ENCODE data around the gene ABLIM1. TPM values are rescaled to one million over a fixed set of nuclear protein-coding genes. Genes with fewer than 3 reads are reported as not detected.
A peak's percentile ranks its signal among the peaks of the same experiment; 100 is the strongest.

ABLIM1 gene
- total RNA-seq, 6 experiments from 2014 or later: 38.8 to 76.5 (median 50.6) TPM

- peak overlapping the region; percentile 68 to 96 (median 96) for H3K27ac ChIP-seq
- TF ChIP-seq CTCF (IDR thresholded peaks at IDR 0.05) (no peak), POLR2A (IDR thresholded peaks at IDR 0.05) (no peak)
- H3K36me3 ChIP-seq: no peaks in the 10 kb centered on the region
These were observed 50.6 kb downstream of the ABLIM1 start for GRCh38 chr10:114607358-114607998.

GRCh38 chr10:114605155-114605797 lies 52.8 kb downstream of the ABLIM1 start:
- peak in 1 of 4 donors; percentile 15 for TF ChIP-seq CTCF (IDR thresholded peaks at IDR 0.05)
- TF ChIP-seq POLR2A (IDR thresholded peaks at IDR 0.05): no peak
- peak in 1 of 3 donors; percentile 57 for DNase-seq
- WGBS (ENCODE audit: insufficient coverage, low coverage, low lambda C conversion rate, missing lambda C conversion rate): 19% methylated on average over 4 of the region's 4 CpGs
- intact Hi-C loops (cut with DNase I): no loop called here
- peak overlapping the region; percentile 68 to 96 (median 96) for H3K27ac ChIP-seq
- H3K27me3 ChIP-seq: no peaks in the 10 kb centered on the region
- no peaks in the 10 kb centered on the region for H3K9me3 ChIP-seq
- peak; percentile 42 to 73 (median 69) for ATAC-seq
- H3K4me3 ChIP-seq: no peak overlapping the region
- H3K36me3 ChIP-seq: peaks cover 0 to 3% (median 0%) of the 10 kb centered on the region in 4 donors
- H3K4me1 ChIP-seq: peaks cover 0 to 52% (median 27%) of the 10 kb centered on the region in 4 donors

More at GRCh38 chr10:114607358-114607998, 50.6 kb downstream of the ABLIM1 start:
- Histone ChIP-seq H3K9me3 (no peaks in the 10 kb centered on the region), H3K4me1 (peaks cover 0 to 62% (median 31%) of the 10 kb centered on the region in 4 donors), H3K4me3 (no peak overlapping the region), H3K27me3 (no peaks in the 10 kb centered on the region)
- intact Hi-C loops (cut with DNase I): no loop called here
- ATAC-seq (peak; percentile 56 to 81 (median 72)), DNase-seq (peak in 1 of 3 donors; percentile 59)
- 25% methylated on average over 8 of the region's 8 CpGs for WGBS (ENCODE audit: insufficient coverage, low coverage, low lambda C conversion rate, missing lambda C conversion rate)

- ATAC-seq: no peak
- Histone ChIP-seq H3K27me3 (no peaks in the 10 kb centered on the region), H3K4me3 (no peak overlapping the region), H3K4me1 (peaks cover 0 to 45% (median 26%) of the 10 kb centered on the region in 4 donors), H3K36me3 (peaks cover 0 to 5% (median 0%) of the 10 kb centered on the region in 4 donors), H3K9me3 (no peaks in the 10 kb centered on the region), H3K27ac (peak overlapping the region in 2 of 3 donors; percentile 96)
- 75% methylated on average over 5 of the region's 5 CpGs for WGBS (ENCODE audit: insufficient coverage, low coverage, low lambda C conversion rate, missing lambda C conversion rate)
- no peak for DNase-seq
- intact Hi-C loops (cut with DNase I): no loop called here
- no peak for TF ChIP-seq CTCF (IDR thresholded peaks at IDR 0.05)
- no peak for TF ChIP-seq POLR2A (IDR thresholded peaks at IDR 0.05)
These were observed 53.5 kb downstream of the ABLIM1 start for GRCh38 chr10:114604357-114605130.

GRCh38 chr10:114603948-114604347 lies 54.1 kb downstream of the ABLIM1 start:
- no peaks in the 10 kb centered on the region for H3K9me3 ChIP-seq
- H3K4me1 ChIP-seq: peaks cover 0 to 39% (median 23%) of the 10 kb centered on the region in 4 donors
- WGBS (ENCODE audit: insufficient coverage, low coverage, low lambda C conversion rate, missing lambda C conversion rate): 53% methylated on average over 2 of the region's 2 CpGs
- no peak for TF ChIP-seq POLR2A (IDR thresholded peaks at IDR 0.05)
- no peak for TF ChIP-seq CTCF (IDR thresholded peaks at IDR 0.05)
- H3K4me3 ChIP-seq: no peak overlapping the region
- intact Hi-C loops (cut with DNase I): no loop called here
- DNase-seq (no peak), ATAC-seq (peak in 1 of 4 donors; percentile 11)
- H3K27me3 ChIP-seq: no peaks in the 10 kb centered on the region
- H3K27ac ChIP-seq: peak overlapping the region in 2 of 3 donors; percentile 96
- H3K36me3 ChIP-seq: peaks cover 0 to 5% (median 0%) of the 10 kb centered on the region in 4 donors
